ENCODE measurements around the gene DNAJC4.

DNA sequence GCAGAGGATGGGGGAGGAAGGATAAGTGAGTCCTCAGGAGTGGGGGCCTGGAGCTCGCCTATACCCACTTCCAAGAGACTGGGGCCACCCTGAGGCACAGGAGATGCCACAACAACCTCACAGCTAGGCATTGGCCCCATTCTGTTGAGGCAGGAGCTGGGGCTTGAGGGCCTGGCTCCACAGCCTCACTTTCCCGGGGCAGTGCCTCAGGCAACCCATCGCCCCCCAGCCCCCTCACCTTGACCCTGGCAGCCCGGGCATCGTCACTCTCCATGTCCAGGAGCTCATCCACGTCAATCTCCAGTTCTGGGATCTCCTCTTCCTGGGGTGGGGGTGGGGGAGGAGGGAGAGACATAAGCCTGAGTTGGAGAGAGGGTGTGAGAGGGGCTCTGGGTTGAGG, 14.6 kb downstream of the DNAJC4 start:
- TF ChIP-seq EP300 (IDR thresholded peaks at IDR 0.05; ENCODE audit: borderline replicate concordance) = no peak
- TF ChIP-seq ZBTB7A (IDR thresholded peaks at IDR 0.05; ENCODE audit: low read depth) = no peak
- TF ChIP-seq, protein P1, sequence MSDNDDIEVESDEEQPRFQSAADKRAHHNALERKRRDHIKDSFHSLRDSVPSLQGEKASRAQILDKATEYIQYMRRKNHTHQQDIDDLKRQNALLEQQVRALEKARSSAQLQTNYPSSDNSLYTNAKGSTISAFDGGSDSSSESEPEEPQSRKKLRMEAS (IDR thresholded peaks at IDR 0.05) = no peak
- no peak for TF ChIP-seq NFIC (IDR thresholded peaks at IDR 0.05)
- no peak for TF ChIP-seq EGR1 (IDR thresholded peaks at IDR 0.05)
- TF ChIP-seq RAD21 (IDR thresholded peaks at IDR 0.05; ENCODE audit: low read depth) = no peak
- no peak for TF ChIP-seq TCF12 (IDR thresholded peaks at IDR 0.05; ENCODE audit: low read depth)
- TF ChIP-seq, protein P2, sequence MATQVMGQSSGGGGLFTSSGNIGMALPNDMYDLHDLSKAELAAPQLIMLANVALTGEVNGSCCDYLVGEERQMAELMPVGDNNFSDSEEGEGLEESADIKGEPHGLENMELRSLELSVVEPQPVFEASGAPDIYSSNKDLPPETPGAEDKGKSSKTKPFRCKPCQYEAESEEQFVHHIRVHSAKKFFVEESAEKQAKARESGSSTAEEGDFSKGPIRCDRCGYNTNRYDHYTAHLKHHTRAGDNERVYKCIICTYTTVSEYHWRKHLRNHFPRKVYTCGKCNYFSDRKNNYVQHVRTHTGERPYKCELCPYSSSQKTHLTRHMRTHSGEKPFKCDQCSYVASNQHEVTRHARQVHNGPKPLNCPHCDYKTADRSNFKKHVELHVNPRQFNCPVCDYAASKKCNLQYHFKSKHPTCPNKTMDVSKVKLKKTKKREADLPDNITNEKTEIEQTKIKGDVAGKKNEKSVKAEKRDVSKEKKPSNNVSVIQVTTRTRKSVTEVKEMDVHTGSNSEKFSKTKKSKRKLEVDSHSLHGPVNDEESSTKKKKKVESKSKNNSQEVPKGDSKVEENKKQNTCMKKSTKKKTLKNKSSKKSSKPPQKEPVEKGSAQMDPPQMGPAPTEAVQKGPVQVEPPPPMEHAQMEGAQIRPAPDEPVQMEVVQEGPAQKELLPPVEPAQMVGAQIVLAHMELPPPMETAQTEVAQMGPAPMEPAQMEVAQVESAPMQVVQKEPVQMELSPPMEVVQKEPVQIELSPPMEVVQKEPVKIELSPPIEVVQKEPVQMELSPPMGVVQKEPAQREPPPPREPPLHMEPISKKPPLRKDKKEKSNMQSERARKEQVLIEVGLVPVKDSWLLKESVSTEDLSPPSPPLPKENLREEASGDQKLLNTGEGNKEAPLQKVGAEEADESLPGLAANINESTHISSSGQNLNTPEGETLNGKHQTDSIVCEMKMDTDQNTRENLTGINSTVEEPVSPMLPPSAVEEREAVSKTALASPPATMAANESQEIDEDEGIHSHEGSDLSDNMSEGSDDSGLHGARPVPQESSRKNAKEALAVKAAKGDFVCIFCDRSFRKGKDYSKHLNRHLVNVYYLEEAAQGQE (IDR thresholded peaks at IDR 0.05; ENCODE audit: low read depth) = no peak
- TF ChIP-seq YY1 (IDR thresholded peaks at IDR 0.05; ENCODE audit: low read depth) = no peak
- no peak for TF ChIP-seq CEBPB (IDR thresholded peaks at IDR 0.05)
- TF ChIP-seq TAF1 (IDR thresholded peaks at IDR 0.05; ENCODE audit: low read depth) = no peak
- no peak for TF ChIP-seq CREB1 (IDR thresholded peaks at IDR 0.05; ENCODE audit: low read depth)
- TF ChIP-seq FOXM1 (IDR thresholded peaks at IDR 0.05; ENCODE audit: borderline replicate concordance, low read depth) = no peak
- TF ChIP-seq, protein P3, sequence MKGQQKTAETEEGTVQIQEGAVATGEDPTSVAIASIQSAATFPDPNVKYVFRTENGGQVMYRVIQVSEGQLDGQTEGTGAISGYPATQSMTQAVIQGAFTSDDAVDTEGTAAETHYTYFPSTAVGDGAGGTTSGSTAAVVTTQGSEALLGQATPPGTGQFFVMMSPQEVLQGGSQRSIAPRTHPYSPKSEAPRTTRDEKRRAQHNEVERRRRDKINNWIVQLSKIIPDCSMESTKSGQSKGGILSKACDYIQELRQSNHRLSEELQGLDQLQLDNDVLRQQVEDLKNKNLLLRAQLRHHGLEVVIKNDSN (IDR thresholded peaks at IDR 0.05) = no peak

All from Ishikawa (cell line).